Heart right ventricle (tissue), 16 donors: Measurements from ENCODE around the gene RFX2. TPM values are rescaled to one million over a fixed set of nuclear protein-coding genes. Genes with fewer than 3 reads are reported as not detected.
A peak's percentile ranks its signal among the peaks of the same experiment; 100 is the strongest.

Source experiments
- ATAC-seq, 8 donors: fragments of 200-7000 bp; cut with Tn5 transposase; one replicate each; pipeline ENCODE4 v1.9.1; 2020; ENCODE audit warnings: mild to moderate bottlenecking in 8 of 8, moderate library complexity in 8 of 8, moderate number of reproducible peaks in 1 of 8
- DNase-seq, 2 donors: peaks; one replicate each; pipeline ENCODE4 v3.0.0-alpha.2; 2020
- H3K27ac ChIP-seq, 10 donors: fragments of 200-600 bp; sonication (generic) in 2 of 10; one replicate each; pipeline versions ENCODE4 v1.5.0 to v1.8.0; 2020 to 2022; ENCODE audit warnings: mild to moderate bottlenecking in 3 of 10
- H3K27me3 ChIP-seq, 7 donors: fragments of 200-600 bp; one replicate each; pipeline ENCODE4 v1.8.0; 2021 to 2022; ENCODE audit warnings: mild to moderate bottlenecking in 2 of 7
- H3K36me3 ChIP-seq, 9 donors: fragments of 200-600 bp; sonication (generic) in 1 of 9; one replicate each; pipeline versions ENCODE4 v1.5.0 to v1.8.0; 2020 to 2022; ENCODE audit warnings: mild to moderate bottlenecking in 2 of 9
- H3K4me1 ChIP-seq, 9 donors: fragments of 200-600 bp; sonication (generic) in 1 of 9; one replicate each; pipeline versions ENCODE4 v1.5.0 to v1.8.0; 2020 to 2022; ENCODE audit warnings: mild to moderate bottlenecking in 4 of 9
- H3K4me3 ChIP-seq, 10 donors: fragments of 200-600 bp; sonication (generic) in 2 of 10; one replicate each; pipeline versions ENCODE4 v1.5.0 to v1.8.0; 2020 to 2022; ENCODE audit warnings: mild to moderate bottlenecking in 7 of 10, moderate library complexity in 2 of 10
- H3K9me3 ChIP-seq, 11 donors: fragments of 200-600 bp in 10 of 11; sonication (generic) in 2 of 11; one replicate each; pipeline versions ENCODE4 v1.5.0 to v1.8.0; 2013 to 2022; ENCODE audit warnings: mild to moderate bottlenecking in 2 of 11, control low read depth in 1 of 11, moderate library complexity in 1 of 11
- CTCF ChIP-seq, 9 donors: fragments of 200-600 bp; sonication (generic) in 2 of 9; IDR thresholded peaks; one replicate each; pipeline versions ENCODE4 v1.5.0 to v1.8.0; 2021 to 2022; ENCODE audit warnings: antibody characterized with exemption in 9 of 9, mild to moderate bottlenecking in 5 of 9, moderate library complexity in 1 of 9
- WGBS, 2 donors: extraction: QIAGEN DNeasy Blood & Tissue Kit; methylation state at CpG; one replicate each; pipeline ENCODE4 v1.1.7; 2013; ENCODE audit warnings: inconsistent platforms in 1 of 2; 5-methylcytosine and 5-hydroxymethylcytosine counted together
- intact Hi-C, 10 donors: fragments of 100-400 bp; cut with DNase I; formaldehyde crosslinking; loops; one replicate each; pipeline versions ENCODE4 v1.11.1 to v1.14.2; 2022
- polyA plus RNA-seq, 2 donors: library from polyadenylated mRNA; stranded (reverse); fragments of 200-250 nt; gene quantifications; one replicate each; pipeline ENCODE4 v1.2.3, GENCODE V29; 2013
- total RNA-seq, 10 donors: library from RNA; stranded (reverse); fragmentation: NEBNext Ultra II Directional in 3 of 10; extraction: Animal tissue kit (Norgen Biotek cat#: 25700) in 3 of 10; gene quantifications; one replicate each; pipeline versions ENCODE4 v1.2.1 to v1.2.4, GENCODE V29; 2021 to 2023
- donor health status: Arrhythmogenic right ventricular cardiomyopathy.
- donor health status: ischemic (EF 13 %, LVEDD 7.1; RV severe dilation, severe dysfunction).
- donor health status: healthy with polysubstance abuse.
- donor health status: DM: no; HTN: yes; CAD: no.
- donor health status: DM: no; HTN: no; CAD: no.
- donor health status: ischemic (EF 25% LVEDD 6.9; RV normal size, moderate dysfunction).
- donor health status: ischemic (EF 25% LVEDD 5.7; RV mildly dilated, moderate dysfunction).
- donor health status: healthy.
- donor health status: DM: yes; HTN: yes; CAD: no.
- donor health status: Ischemic cardiomyopathy.
- donor health status: ischemic (EF 35%, LVEDD 5.7; RV mildly dilated, moderate dysfunction).
- donor health status: nonischemic (EF 11% LVEDD 7.7; RV severe dilation, severe dysfunction).
- donor health status: DM: yes; HTN: yes; CAD: no.
- donor health status: PGD.
- donor health status: ischemic (EF 29% LVEDD 5.4; RV normal size, mild dysfunction).
- donor health status: nonischemic (EF 23%, LVEDD 6.1; RV moderate dilation, normal function).

The RFX2 gene
- total and polyA plus RNA-seq, 12 donors = 4.2 to 17.4 (median 5.2) TPM

DNA sequence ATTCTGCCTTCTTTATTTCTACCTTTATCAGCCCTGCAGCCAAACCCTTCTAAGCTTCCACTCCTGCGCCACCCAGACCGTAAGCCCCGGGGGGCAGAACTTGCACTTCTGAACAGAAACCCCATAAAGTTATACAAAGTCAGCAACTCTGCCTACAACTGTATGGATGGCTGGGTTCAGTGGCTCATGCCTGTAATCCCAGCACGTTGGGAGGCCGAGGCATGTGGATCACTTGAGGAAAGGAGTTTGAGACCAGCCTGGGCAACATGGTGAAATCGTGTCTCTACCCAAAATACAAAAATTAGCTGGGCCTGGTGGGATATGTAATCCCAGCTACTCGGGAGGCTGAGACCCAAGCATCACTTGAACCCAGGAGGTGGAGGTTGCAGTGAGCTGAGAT, 142.7 kb downstream of the RFX2 start:
- Histone ChIP-seq H3K4me3 (no peak overlapping the region), H3K36me3 (peaks cover 0 to 32% (median 0%) of the 10 kb centered on the region in 9 donors), H3K9me3 (no peaks in the 10 kb centered on the region), H3K4me1 (peaks cover 24 to 98% (median 80%) of the 10 kb centered on the region in 9 donors), H3K27me3 (no peaks in the 10 kb centered on the region), H3K27ac (peak overlapping the region in 7 of 10 donors; percentile 45 to 72 (median 67))
- WGBS, 2 donors = 55 to 59% methylated on average over 7 of the region's 7 CpGs
- TF ChIP-seq CTCF (IDR thresholded peaks at IDR 0.05) = no peak
- DNase-seq (no peak), ATAC-seq (no peak)
- intact Hi-C loops = no loop called here

DNA sequence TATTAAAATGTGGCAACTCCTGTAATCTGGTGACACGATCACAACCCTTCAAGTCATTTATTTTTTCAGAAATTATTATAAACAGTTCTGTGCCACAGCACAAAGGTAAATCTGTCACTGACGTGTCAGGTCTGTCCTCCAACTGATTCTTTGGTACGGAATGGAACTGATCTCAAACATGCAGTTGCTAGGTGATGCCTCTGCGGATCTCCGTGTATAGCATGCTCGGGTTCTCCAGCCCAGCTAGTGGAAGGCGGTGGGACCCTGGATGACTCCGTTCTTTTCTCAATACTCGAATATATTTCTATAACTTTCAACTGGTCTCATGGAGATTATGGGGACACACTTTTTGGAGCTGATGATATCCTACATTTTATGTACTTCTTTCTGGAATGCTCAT, 143.4 kb downstream of the RFX2 start:
- Histone ChIP-seq H3K36me3 (peaks cover 0 to 30% (median 0%) of the 10 kb centered on the region in 9 donors), H3K27me3 (no peaks in the 10 kb centered on the region), H3K4me1 (peaks cover 29 to 98% (median 82%) of the 10 kb centered on the region in 9 donors), H3K4me3 (no peak overlapping the region), H3K27ac (peak overlapping the region in 9 of 10 donors; percentile 39 to 77 (median 67)), H3K9me3 (no peaks in the 10 kb centered on the region)
- ATAC-seq (peak in 2 of 8 donors; percentile 28 to 56), DNase-seq (no peak)
- no peak for TF ChIP-seq CTCF (IDR thresholded peaks at IDR 0.05)
- WGBS, 2 donors = 61 to 72% methylated on average over 9 of the region's 9 CpGs
- intact Hi-C loops = no loop called here

DNA sequence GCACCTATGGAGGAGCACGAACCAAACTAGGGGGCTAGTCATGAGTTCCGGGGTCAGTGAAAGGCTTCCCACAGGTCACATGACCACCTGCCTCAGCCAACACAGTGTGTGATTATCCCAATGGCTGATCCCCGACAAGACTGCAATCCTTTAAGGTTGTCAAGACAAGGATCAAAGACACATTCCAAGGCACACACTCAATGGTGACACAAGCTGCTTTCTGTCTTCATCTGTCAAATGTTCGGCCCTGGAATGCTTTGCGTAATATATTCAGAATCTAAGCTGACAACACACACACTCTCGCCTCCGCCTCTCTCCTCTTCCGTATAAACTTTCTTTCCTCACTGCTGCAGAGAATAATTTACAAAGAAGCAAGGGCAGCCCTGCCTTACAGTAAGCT, 144.1 kb downstream of the RFX2 start:
- WGBS, 2 donors = 36 to 38% methylated on average over 8 of the region's 8 CpGs
- ATAC-seq (peak in 7 of 8 donors; percentile 7 to 55 (median 21)), DNase-seq (no peak)
- peak overlapping the region; percentile 23 to 77 (median 64) for H3K27ac ChIP-seq
- H3K4me3 ChIP-seq = no peak overlapping the region
- peaks cover 36 to 98% (median 89%) of the 10 kb centered on the region in 9 donors for H3K4me1 ChIP-seq
- intact Hi-C loops = no loop called here
- no peaks in the 10 kb centered on the region for H3K9me3 ChIP-seq
- H3K36me3 ChIP-seq = peaks cover 0 to 23% (median 0%) of the 10 kb centered on the region in 9 donors
- TF ChIP-seq CTCF (IDR thresholded peaks at IDR 0.05) = no peak
- no peaks in the 10 kb centered on the region for H3K27me3 ChIP-seq

DNA sequence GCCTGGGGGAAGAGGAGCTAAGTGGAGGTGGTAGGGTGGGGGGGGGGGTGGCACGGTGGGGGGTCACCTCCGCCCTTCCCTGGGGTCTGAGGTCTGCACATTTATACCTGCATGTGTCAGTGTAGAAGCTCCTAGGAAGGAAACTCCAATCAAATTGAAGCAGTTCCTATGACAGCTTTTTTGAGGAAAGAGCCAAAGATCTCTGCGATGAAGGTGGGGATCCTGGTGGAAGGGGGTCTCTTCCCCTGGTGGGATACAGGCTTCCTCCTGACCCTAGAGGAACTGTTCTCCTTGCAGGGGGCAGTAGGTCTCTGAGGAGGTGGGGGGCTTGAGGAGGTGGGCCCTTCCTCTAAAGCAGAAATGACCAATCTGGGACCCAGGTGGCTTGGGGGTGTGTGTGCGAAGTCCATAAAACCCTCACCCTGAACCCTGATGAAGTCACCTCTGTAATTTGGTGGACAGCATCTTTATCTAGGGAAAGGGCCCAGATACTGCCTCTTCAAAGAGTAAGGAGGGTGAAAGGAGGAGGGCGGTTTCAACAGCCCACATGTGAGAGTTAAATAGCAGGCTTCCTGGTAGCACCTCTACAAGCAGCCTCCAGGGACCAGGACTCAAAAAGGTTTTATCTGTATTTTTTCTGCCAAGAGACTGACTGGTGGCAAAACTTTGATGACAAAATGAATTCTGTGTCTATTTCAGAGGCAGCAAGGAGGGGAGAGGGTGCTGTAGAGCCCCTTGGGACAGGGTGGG, 145.3 kb downstream of the RFX2 start:
- no peak overlapping the region for H3K4me3 ChIP-seq
- DNase-seq = no peak
- WGBS, 2 donors = 79 to 89% methylated on average over 5 of the region's 5 CpGs
- H3K4me1 ChIP-seq = peaks cover 46 to 100% (median 98%) of the 10 kb centered on the region in 9 donors
- H3K27me3 ChIP-seq = no peaks in the 10 kb centered on the region
- TF ChIP-seq CTCF (IDR thresholded peaks at IDR 0.05) = no peak
- ATAC-seq = no peak
- intact Hi-C loops = loop anchor here in 1 of 10 donors (5.0 kb wide), 1 partner anchor 58 kb away; no protein-coding TSS in a partner anchor
- H3K27ac ChIP-seq = peak overlapping the region in 4 of 10 donors; percentile 10 to 73 (median 45)
- H3K36me3 ChIP-seq = peaks cover 0 to 19% (median 0%) of the 10 kb centered on the region in 9 donors
- H3K9me3 ChIP-seq = no peaks in the 10 kb centered on the region
